GM12875 (cell line): ENCODE measurements around the gene ZNF436.
"Not testable (repeated sequence)": the region's sequence is repeated elsewhere in the genome, so short reads cannot be mapped to it uniquely, and the experiment has no call there.

ENCODE experiments used
- H3K4me3 ChIP-seq: one replicate; pipeline ENCODE4 v1.5.1; 2011; ENCODE audit warnings: low read depth, low read length, control low read depth
- TF ChIP-seq, protein P1 (sequence below): IDR thresholded peaks from 2 replicates; pipeline ENCODE4 v1.5.1; 2011; ENCODE audit warnings: low read depth, mild to moderate bottlenecking, control low read depth, inconsistent platforms, low read length, moderate library complexity, borderline replicate concordance; ENCODE audit not compliant: insufficient read depth

ZNF436 gene

DNA sequence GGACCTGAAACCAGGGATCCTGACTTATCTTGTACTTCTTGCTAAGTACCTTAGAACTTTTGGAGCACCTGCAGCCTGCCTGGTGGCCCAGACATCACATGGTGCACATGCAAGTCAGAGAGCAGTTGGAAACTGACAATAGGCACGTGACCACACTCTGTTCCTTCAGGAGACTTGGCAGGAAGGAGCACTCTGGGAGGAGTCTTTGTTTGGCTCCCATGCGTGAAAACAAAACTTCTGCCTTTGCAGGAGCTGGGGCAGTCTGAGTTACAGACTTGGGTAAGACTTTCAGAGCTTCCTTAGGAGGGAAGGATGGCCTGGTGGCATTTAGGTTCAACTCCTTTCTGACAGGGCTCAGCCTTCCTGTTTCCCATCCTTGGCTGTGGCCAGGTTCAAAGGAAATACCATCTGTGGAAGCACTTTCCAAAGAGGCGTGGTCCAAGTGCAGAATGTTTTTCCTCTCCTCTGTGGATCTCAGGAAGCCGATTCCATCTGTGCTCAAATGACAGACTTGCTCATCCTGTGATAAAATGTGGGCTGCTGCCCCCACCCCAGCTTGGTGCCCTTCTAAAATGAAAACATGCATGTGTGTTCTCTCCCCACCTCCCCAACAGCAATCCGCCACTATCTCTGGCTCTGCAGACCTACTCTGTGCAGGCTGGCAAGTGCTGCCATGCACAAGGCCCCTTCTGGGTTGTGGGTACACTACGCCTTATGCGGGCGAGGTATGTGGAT lies 14.1 kb upstream of the ZNF436 start:
- H3K4me3 ChIP-seq = no peak overlapping the region
- TF ChIP-seq, protein P1, sequence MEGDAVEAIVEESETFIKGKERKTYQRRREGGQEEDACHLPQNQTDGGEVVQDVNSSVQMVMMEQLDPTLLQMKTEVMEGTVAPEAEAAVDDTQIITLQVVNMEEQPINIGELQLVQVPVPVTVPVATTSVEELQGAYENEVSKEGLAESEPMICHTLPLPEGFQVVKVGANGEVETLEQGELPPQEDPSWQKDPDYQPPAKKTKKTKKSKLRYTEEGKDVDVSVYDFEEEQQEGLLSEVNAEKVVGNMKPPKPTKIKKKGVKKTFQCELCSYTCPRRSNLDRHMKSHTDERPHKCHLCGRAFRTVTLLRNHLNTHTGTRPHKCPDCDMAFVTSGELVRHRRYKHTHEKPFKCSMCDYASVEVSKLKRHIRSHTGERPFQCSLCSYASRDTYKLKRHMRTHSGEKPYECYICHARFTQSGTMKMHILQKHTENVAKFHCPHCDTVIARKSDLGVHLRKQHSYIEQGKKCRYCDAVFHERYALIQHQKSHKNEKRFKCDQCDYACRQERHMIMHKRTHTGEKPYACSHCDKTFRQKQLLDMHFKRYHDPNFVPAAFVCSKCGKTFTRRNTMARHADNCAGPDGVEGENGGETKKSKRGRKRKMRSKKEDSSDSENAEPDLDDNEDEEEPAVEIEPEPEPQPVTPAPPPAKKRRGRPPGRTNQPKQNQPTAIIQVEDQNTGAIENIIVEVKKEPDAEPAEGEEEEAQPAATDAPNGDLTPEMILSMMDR = no peak

DNA sequence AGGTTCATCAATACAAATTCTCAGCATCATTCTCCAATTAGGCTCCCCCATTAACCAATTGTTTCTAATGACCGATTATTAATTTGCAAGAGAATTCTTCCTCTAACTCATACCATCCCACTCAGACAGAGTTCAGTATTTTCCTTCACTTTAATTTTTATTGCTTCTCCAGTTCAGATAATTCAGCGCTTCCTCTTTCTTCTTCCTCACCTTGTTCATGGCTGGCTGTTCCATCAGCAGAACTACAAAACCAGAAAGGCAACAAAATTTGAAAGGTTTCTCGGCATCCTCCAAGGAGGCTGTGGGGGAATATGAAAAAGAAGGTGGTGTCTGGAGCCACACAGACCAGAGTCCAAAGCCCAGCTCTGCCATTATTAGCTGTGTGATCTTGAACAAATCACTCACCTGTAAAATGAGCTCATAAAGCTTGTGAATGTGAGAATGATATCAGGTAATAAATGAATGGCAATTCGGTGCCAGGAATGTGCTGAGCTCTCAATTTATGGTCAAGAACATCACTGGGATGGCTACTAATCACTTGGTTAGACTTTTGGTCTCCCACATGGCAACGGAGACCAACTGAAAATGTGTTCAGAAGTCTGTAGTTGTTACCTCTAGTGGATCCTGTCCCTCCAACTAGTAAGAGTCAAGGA lies 11.7 kb upstream of the ZNF436 start:
- TF ChIP-seq, protein P1 = no peak
- H3K4me3 ChIP-seq = no peak overlapping the region

DNA sequence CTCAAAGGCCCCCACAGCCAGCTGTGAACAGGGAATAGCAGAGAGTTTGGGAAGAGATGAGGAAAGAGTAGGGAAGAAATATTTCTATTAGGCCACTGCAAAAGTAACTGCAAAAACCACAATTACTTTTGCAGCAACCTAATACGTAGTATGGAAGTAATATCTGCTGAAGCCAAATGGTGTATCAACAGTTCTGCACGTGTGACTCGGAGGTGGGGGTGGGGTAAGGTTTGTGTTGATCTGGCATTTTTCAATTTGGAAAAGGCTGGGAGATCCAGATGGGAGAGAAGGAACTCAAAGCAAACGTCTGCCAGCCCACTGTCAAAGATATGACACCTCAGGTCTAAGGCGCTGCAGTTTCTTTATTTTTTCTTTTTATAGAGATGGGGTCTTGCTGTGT lies 11.1 kb upstream of the ZNF436 start:
- no peak overlapping the region for H3K4me3 ChIP-seq
- TF ChIP-seq, protein P1 = no peak

DNA sequence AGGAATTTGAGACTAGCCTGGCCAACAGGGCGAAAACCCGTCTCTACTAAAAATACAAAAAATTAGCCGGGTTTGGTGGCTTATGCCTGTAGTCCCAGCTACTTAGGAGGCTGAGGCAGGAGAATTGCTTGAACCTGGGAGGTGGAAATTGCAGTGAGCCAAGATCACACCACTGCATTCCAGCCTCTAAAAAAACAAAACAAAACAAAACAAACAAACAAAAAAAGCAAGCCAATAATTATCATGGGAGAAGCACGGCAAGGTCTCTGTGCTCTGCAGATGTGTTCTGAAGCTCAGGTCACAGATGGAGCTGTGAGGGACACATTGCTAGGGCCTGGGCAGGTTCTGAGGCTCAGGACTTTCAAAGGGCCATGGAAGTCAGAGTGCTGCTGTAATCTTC lies 10.6 kb upstream of the ZNF436 start:
- H3K4me3 ChIP-seq = not testable (repeated sequence)

DNA sequence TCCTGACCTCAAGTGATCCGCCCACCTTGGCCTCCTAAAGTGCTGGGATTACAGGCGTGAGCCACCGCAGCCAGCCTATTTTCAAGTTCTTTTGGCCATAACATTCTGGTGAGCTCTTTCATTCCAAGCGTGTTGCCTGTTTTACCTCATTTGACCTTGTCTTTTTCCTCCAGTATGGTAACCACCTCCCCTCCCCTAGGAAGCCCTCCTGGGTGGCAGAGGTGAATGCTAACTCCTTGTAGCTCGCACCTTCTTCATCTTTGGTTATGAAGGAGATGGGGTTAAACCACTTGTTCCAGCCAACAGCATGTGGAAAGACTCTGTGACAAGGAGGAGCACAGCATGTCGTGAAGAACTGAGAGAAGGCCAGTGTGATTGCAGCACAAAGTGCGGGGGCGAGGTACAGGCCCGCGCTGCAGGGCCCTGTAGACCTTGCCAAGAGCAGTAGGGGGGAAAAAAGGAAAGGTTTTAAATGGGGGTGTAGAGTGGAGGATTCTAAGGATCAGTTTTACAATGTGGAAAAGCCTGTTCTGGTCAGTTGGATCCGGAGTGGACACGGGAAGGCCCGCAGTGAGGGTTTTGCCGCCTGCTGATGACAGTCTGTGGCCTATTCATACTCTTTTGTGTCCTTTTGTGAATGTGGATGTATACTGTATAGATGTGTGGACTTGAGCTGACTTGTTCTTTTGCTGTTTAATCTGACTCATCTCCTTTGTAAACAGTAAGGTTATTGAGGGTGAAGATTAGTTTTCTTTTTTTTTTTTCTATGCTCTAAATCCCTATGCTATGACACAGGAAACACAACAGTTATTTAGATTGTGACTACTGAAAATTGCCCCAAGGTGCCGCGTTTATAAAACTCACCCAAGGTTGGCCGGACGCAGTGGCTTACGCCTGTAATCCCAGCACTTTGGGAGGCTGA lies 7.5 kb upstream of the ZNF436 start:
- H3K4me3 ChIP-seq = no peak overlapping the region
- TF ChIP-seq, protein P1 = no peak

DNA sequence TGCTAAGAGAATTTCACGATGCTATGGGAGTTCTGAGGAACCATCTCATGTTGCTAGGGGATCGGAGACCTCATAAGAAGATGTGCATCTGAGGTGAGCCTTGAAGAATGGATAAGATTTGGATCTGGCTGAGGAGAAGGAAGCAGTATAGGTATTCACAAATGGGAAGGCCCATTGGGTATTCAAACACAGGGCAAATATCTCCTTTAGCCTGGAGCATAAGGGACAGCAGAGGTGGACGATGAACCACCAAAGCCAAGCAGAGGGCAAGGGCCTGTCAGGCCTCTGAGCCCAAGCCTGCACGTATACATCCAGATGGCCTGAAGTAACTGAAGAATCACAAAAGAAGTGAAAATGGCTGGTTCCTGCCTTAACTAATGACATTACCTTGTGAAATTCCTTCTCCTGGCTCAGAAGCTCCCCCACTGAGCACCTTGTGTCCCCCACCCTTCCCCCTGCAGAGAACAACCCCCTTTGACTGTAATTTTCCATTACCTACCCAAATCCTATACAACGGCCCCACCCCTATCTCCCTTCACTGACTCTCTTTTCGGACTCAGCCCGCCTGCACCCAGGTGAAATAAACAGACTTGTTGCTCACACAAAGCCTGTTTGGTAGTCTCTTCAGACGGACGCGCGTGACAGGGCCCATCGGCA lies 4.6 kb upstream of the ZNF436 start:
- not testable (repeated sequence) for H3K4me3 ChIP-seq

DNA sequence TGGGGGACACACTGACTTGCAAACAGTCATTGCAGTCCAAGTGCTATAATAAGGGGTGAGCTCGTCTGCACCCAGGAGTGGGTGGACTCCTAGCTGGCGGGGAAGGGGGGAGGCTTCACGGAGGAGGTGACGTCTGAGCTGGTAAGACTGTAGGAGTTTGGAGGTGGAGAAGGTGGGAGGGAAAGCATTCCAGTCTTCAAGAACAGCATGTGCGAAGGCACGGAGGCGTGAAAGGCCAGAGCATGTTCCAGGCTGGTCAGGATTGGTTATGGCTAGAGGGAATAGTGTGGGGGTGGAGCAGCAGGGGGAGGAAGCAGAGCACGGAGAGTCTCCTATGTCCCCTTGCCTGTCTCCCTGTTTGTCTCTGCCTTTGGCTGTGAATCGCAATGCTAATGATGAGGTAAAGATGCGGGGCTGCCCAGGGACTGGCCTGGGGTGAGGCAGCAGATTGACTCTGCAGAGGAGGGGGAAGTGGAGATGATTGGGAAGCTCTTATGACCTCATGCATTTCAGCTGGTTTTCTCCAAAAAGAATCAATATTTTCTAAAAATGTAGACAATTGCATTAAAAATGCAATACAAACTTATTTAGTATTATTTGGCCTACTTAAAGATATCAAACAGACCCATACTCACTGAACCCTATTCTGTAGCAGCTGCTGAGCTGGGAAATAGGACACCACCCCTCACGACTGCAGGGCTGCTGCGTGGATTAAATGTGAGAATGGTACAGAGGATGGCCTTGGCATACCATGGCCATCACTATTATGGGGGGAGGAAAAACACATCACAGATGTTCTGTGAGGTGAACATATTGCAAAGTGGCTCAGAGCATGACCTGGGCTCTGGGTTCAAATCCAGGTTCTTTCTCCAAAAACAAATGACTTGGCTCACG lies 2.6 kb upstream of the ZNF436 start:
- TF ChIP-seq, protein P1 = no peak

More for the DNA sequence above, 2.6 kb upstream of the ZNF436 start:
- H3K4me3 ChIP-seq = no peak overlapping the region
